Stimulated activated CD4-positive, alpha-beta T cell treated with anti-CD3 and anti-CD28 coated beads, TNF-alpha, amount 100 ng/mL, for 48 hours (primary cell): ENCODE results near the gene KPNB1.

Experiments used
- DNase-seq, 3 donors: peaks; one replicate each; pipeline ENCODE4 v3.0.0-alpha.2; 2020; ENCODE audit warnings: low read depth in 3 of 3

Gene KPNB1

GRCh38 chr17:47649153-47649971 lies at the start of gene KPNB1:
Gene KPNB1, plus strand, starts transcription at chr17:47649919. Its CDS starts 326 bp downstream, at chr17:47650245.
- peak; percentile 93 to 99 (median 97) for DNase-seq

DNA sequence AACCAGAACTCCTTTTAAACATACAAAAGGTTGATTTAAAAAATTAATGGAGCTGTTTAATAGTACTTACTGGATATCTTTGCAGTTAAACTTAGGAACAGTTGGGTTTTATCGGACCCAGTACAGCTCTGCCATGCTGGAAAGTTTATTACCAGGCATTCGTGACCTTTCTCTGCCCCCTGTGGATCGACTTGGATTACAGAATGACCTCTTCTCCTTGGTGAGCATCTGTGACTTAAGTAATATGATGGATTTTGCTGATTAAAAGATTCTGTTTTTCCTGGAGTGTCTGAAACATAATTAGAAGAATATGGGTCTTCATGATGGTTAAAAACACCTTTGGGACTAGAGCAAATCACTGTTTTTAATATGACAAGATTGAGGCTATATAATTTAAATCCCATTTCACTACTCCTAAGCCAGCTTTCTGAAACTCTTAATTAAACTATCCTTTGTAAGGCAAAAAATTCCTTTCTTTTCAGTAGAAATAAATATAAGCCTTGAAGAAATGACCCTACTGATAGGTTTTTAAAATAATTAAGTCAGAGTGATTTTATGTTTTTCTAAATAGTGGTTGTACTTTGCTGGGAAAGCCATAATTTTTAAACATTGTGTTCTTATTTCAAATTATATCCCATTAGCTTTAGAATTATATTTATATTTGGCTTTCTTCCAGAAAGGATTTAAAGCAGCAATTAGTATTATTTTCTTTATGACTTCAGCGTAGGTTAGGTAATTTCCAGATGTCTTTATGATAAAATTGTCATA lies 45.7 kb upstream of the KPNB1 start:
- DNase-seq, result no peak

GRCh38 chr17:47604598-47604927 lies 45.2 kb upstream of the KPNB1 start:
- DNase-seq, result no peak

DNA sequence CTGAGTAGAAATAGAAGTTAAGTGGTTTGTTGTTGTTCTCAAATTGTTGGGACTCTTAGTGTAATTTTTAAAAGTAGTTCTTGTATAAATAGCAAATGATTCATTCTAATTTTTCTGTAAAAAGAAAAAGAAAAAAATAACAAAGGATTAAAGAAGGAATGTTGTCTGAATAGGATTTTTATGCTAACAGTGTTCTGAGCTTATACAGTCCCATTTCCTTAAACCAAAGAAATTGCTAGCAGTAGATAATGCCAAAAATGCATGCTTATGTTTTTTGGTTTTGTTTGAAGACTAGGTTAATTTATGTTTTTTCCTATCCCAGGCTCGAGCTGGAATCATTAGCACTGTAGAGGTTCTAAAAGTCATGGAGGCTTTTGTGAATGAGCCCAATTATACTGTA lies 44.7 kb upstream of the KPNB1 start:
- no peak for DNase-seq

DNA sequence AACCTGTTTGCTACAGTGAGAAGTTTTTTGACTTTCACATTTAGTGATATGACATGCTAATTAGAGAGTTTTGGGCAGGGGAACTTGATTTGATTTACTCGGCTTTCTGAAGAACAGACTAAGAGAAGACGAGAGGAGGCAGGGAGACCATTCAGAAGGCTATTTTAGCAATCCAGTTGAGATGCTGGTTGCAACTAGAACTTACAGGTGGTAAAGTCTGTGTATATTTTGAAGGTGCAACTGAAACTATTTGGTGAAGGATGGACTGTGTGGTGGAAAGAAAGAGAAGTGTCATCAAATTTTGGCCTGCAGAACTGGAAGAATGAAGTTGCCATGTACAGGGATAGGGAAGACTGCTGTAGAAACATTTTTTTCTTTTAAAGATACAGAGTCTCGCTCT lies 42.2 kb upstream of the KPNB1 start:
- no peak for DNase-seq

DNA sequence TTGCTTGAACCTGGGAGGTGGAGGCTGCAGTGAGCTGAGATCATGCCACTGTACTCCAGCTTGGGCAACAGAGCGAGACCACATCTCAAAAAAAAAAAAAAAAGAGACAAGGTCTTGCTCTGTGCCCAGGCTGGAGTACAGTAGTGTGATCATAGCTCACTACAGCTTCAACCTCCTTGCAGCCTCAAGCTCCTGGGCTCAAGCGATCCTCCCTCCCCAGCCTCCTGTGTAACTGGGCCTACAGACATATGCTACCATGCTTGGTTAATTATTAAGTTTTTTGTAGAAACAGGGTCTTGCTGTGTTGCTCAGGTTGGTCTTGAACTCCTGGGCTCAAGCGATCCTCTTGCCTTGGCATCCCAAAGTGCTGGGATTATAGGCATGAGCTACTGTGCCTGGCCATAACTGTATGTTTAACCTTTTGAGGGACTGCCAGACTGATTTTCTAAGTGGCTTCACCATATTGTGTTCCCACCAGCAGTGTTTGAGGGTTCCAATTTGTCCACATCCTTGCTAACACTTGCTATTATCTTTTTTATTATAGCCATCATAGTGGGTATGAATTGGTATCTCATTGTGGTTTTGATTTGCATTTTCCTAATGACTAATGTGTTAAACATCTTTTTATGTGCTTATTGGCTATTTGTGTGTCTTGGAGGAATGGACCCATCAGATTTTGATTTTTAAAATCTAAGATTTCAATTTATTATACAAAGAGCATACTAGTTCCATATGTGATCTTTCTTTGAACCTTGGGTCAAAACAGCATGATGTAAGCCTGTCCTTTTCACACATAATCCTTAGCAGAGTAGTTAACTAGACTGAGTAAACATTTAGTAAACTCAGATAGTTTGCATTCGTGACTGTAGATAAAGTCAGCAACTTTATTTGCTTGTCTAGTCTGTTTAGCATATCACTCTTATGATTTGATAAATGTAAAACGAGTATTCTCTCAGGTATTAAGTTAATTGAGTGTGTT lies 38.1 kb upstream of the KPNB1 start:
- no peak for DNase-seq

DNA sequence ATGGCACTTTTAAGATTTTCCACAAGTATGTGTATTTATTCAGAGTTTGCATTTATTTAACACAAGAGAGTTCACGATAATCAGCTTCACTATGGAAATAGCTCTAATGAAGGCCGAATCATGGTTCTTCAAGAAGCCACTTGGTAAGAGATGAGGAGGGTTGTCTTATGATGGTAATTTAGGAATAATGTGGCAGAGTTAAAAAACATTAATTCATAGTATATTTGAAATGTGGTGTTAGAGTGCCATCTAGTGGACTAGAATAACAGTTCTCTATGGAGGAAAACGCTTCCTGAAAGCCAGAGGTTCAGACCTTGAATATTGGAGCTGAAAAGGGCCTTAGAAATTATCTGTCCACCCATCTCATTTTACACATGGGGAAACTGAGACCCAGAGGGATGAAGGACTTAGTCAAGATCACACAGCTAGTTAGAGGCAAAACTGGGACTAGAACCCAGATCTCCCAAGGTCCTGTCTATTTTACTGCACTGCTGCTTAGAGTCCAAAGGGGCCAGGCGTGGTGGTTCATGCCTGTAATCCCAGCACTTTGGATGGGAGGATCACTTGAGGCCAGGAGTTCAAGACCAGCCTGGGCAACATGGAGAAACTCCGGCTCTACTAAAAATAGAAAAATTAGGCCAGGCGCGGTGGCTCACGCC lies 33.8 kb upstream of the KPNB1 start:
- DNase-seq, result no peak

GRCh38 chr17:47618410-47618809 lies 31.3 kb upstream of the KPNB1 start:
- DNase-seq, result no peak

DNA sequence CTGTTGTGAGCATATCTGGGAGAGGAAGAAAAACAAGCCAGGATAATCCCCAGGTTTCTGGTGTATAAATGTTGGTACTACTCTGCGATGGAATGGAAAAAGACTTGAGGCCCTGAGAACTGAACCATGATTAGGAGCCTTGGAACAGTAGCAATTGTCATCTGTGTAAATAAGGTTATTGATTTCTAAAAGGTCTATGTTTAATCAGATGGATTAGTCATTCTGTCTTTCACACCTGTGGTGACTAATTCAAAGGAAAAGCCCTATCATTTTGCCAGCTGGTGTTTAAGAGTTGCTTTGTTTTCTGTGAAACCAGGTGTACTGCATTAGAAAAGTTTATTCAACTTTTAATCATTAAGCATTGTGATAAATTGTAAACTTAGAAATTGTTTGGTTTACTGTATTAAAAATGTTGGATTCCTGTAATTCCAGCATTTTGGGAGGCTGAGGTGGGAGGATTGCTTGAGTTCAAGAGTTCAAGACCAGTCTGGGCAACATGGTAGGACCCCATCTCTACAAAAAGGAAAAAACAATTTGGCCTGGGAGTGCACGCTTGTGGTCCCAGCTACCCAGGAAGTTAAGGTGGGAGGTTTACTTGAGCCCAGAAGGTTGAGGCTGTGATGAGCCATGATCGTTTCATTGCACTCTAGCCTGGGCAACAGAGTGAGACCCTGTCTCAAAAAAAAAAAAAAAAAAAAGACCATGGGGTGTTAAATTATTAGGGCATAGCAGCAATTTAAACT lies 29.0 kb upstream of the KPNB1 start:
- DNase-seq, result no peak

GRCh38 chr17:47621293-47622179 lies 28.2 kb upstream of the KPNB1 start:
- DNase-seq, result no peak

DNA sequence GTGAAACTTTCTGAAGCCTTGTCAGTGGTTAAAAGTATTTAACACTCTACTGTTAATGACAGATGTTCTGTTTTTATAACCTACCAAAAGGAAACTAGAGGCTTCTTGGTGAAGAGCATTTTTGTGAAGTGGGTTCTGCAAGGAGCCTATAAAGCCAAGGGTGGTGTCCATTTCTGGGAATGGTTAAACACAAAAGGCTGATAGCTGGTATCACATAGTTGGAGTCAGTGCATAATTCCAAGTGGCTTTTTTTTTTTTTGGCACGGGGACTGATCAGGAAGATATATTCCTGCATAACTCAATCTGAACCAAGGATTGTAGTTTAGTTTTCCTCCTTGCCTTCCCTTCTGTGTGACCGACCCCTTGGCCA lies 27.6 kb upstream of the KPNB1 start:
- DNase-seq, result no peak

- no peak for DNase-seq
Measured at GRCh38 chr17:47624727-47625068, 25.0 kb upstream of the KPNB1 start.

DNA sequence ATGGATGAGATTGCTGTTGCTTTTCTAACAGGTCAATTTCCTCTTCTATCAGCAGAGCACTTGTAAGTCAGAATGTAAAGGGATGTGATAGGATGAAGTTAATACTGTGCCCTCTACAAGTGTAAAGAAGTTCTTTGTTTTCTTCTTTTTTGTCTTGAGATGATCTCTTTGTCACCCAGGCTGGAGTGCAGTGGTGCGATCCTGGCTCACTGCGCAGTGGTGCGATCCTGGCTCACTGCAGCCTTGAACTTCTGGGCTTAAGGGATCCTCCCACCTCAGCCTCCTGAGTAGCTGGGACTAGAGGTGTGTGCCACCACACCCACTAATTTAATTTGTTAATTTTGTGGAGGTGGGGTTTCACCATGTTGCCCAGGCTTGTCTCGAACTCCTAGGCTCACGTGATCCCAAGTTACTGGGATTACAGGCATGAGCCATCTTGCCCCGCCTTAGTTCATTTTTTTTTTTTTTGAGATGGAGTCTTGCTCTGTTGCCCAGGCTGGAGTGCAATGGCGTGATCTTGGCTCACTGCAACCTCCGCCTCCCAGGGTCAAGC lies 21.6 kb upstream of the KPNB1 start:
- DNase-seq, result no peak

GRCh38 chr17:47629826-47630225 lies 19.9 kb upstream of the KPNB1 start:
- DNase-seq, result no peak

GRCh38 chr17:47630614-47631013 lies 19.1 kb upstream of the KPNB1 start:
- DNase-seq, result no peak

GRCh38 chr17:47632991-47633390 lies 16.7 kb upstream of the KPNB1 start:
- DNase-seq, result no peak

GRCh38 chr17:47633996-47634395 lies 15.7 kb upstream of the KPNB1 start:
- no peak for DNase-seq

DNA sequence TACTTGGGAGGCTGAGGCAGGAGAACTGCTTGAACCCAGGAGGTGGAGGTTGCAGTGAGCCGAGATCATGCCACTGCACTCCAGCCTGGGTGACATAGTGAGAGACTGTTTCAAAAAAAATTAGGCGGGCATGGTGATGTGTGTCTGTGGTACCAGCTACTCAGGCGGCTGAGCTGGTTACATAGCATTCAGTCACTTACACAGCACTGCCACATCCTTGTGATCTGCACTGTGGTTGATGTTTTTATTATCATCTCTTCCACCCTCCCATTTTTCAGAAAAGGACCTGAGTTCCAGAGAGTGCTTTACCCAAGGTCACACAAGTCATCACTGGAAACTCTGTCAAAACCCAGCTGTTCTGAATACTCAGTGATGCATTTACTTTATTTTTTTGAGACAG lies 14.8 kb upstream of the KPNB1 start:
- DNase-seq, result no peak

DNA sequence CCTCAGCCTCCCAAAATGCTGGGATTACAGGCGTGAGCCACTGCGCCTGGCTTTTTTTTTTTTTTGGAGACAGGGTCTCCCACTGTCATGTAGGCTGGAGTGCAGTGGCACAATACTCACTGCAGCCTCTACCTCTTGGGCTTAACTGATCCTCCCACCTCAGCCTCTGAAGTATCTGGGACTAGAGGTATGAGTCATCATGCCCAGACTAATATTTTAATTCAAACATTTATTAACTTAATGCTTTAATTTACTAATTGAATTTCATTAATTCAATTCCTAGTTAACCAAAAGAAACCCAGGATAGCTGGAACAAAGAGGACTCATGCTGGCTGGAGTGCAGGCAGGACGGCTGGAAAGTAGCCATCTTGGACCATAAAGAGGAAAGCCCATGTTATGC lies 14.0 kb upstream of the KPNB1 start:
- no peak for DNase-seq
